GM18870 (cell line): ENCODE data around the gene SLC8A1.
"Not testable (repeated sequence)": the region's sequence is repeated elsewhere in the genome, so short reads cannot be mapped to it uniquely, and the experiment has no call there.

Experiments
- ATAC-seq: cut with Tn5 transposase; IDR thresholded peaks from one replicate; pipeline ENCODE4 v1.9.1; 2021; ENCODE audit warnings: moderate library complexity; ENCODE audit not compliant: unreplicated experiment

SLC8A1 gene

DNA sequence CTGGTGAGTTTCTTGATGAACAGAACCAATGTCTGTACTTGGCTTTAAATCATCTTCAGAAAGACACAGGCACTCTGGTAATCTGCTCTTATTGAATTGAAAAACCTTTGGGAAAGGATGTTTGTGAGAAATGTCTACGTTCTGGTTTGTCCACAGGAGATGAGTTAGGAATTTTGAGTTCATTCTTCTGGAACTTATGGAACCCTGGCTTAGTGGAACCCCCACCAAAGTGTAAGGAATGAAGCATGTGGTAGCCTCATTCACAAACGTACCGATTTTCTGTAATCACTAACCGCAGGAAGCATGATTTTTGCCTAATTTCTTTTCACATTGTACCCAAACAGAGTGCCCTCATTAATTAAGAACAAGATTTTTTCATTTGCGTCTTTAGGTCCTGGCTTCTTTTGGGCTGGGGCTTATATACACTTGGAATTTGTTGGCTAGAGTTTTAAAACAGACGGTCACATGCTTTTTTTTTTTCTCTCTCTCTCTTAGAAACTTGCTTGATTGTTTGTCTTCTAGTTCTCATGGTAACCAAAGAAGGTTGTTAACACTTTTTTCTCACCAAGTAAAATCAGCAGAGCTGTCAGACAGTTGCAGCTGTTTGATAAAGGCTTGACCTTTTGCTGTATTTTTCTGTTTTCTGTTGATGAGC, 358.7 kb downstream of the SLC8A1 start:
- ATAC-seq, result no peak

DNA sequence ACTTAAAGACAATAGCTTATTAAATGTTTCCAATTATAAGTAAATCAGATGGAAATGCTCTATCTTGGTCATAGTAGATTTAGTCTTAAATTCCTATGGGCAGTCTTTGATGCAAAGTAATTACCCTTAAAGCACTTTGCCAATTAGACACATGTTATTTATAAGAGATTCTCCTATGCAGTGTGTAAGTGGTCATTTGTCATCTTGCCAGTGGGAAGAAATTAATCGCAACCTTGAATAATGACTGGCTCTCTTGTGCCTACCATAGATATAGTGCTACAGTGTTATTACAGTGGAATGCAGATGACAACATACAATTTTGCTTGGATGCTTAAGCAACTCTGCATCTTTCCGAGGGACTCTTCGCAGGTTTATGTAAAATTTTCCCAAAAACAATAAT, 361.8 kb downstream of the SLC8A1 start:
- no peak for ATAC-seq

DNA sequence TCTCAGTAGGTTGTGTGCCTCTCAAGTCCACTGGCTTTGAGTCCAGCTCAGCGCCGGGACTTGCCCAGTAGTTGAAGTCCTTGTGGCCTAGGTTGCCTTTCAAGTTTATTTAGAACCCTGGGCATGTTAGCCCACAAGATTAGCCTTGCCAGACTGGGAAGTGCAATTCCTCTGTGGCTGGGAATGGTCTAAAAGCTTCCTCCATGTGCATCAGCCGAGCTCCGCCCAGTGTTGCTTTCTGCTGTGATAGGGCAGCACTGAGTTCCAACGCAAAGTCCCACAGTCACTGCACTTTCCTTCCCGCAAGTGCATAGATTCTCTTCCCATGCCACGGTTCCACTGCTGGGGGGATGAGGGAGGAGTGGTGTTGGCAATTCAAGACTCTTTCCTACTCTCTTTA, 364.0 kb downstream of the SLC8A1 start:
- ATAC-seq, result no peak

GRCh38 chr2:40087434-40087833, 364.5 kb downstream of the SLC8A1 start:
- ATAC-seq, result no peak

- ATAC-seq, result no peak
These were observed 366.1 kb downstream of the SLC8A1 start for GRCh38 chr2:40085786-40086185.

- ATAC-seq, result not testable (repeated sequence)
These were observed 378.6 kb downstream of the SLC8A1 start for GRCh38 chr2:40073336-40073735.

DNA sequence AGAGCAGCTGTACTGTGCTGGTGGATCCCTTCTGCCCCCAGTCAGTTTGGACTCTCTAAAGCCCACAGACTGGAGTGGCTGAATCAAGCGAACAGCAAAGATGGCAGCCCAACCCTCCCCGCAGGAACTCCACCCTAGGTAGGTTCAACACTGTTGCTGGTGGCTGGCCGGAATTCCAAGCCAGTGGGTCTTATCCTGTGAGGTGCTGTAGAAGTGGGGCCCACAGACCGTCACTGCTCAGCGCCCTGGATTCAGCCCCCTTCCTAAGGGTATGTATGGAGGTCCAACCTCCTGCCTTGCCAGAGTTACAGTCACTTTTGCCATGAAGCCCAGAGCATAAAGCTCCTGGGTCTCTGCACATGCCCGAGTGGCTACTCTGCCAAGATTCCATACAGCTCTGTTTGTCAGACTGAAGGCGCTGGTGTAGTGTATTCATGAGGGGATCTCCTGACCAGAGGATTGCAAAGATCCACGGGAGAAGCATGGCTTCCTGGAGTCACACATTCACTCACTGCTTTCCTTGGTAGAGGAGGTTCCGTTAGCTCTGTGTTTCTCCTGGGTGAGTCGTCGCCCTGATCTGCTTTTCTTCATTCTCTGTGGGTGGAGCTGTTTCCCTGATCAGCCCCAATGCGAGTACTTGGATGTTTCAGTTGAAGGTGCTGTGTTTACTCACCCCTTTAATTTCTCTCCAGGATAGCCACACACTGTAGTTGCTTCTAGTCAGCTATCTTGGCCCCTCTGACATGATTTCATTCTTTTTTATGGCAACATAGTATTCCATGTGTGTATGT, 379.3 kb downstream of the SLC8A1 start:
- no peak for ATAC-seq

DNA sequence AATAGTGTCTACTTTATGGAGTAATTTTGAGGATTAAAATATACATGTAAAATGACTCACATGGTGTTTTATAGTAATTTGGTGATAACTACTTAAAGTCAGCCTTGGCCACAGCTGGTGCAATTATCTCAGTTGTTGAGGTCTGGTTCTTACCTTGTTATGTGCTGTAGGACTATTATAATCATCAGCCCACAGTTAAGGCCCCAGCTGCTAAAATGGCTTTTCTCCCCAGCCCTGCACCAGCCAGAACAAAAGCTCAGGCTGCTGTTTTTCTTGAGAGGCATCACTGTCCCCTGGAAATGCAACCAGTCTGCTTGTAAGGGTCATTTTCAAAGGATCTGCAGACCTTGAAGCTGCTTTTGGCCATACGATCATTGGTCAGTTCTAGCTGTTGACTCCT, 389.5 kb downstream of the SLC8A1 start:
- ATAC-seq, result no peak

DNA sequence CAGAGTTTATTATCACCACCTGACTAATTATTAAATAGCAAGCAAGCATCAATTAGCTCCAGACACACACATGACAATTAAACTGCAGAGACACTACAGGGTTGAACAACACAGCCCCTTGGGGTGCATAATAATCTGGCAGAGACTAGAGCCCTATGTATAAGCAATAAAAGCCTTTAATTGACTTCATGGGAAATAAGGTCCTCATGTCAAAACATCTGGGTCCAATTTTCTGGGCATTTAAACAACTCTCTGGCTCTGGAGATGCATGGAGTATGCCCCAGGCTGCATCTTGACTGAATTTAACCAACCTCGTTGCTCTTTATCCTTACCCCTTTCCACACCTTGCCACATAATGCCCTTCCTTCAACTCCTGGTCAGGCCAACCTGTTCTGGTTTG, 402.1 kb downstream of the SLC8A1 start:
- no peak for ATAC-seq

- no peak for ATAC-seq
These were observed 403.4 kb downstream of the SLC8A1 start for GRCh38 chr2:40048506-40048905.

GRCh38 chr2:40047406-40047805, 404.5 kb downstream of the SLC8A1 start:
- no peak for ATAC-seq
